H9 (cell line): Measurements from ENCODE around the gene ZNF816. TPM values are rescaled to one million over a fixed set of nuclear protein-coding genes. Genes with fewer than 3 reads are reported as not detected.

ENCODE experiments used
- DNase-seq: peaks from one replicate; pipeline ENCODE4 v3.0.0-alpha.2; 2017
- H2AFZ ChIP-seq: one replicate; pipeline ENCODE4 v1.6.1; 2013; ENCODE audit warnings: mild to moderate bottlenecking, low read length, control low read depth, moderate library complexity
- H2AK5ac ChIP-seq: 2 replicates; pipeline ENCODE4 v1.6.1; 2013; ENCODE audit warnings: low read length, control low read depth, mixed read lengths; ENCODE audit not compliant: insufficient read length
- H2BK120ac ChIP-seq: one replicate; pipeline ENCODE4 v1.6.1; 2013; ENCODE audit warnings: low read depth, mild to moderate bottlenecking, low read length, control low read depth, inconsistent platforms; ENCODE audit not compliant: poor library complexity, severe bottlenecking
- H2BK12ac ChIP-seq: 2 replicates; pipeline ENCODE4 v1.6.1; 2013; ENCODE audit warnings: low read length, control low read depth, mixed read lengths, low read depth; ENCODE audit not compliant: insufficient read length
- H2BK15ac ChIP-seq: 2 replicates; pipeline ENCODE4 v1.6.1; 2013; ENCODE audit warnings: low read depth, low read length, control low read depth
- H2BK20ac ChIP-seq: one replicate; pipeline ENCODE4 v1.6.1; 2013; ENCODE audit warnings: low read depth, mild to moderate bottlenecking, low read length, control low read depth, inconsistent platforms; ENCODE audit not compliant: poor library complexity, severe bottlenecking
- H2BK5ac ChIP-seq: 2 replicates; pipeline ENCODE4 v1.6.1; 2013; ENCODE audit warnings: low read length, control low read depth, mixed read lengths; ENCODE audit not compliant: insufficient read length
- H3K14ac ChIP-seq: 2 replicates; pipeline ENCODE4 v1.6.1; 2013; ENCODE audit warnings: low read length, control low read depth; ENCODE audit not compliant: insufficient read depth
- H3K18ac ChIP-seq: 2 replicates; pipeline ENCODE4 v1.6.1; 2013; ENCODE audit warnings: low read depth, mild to moderate bottlenecking, mixed read lengths, low read length, control low read depth; ENCODE audit not compliant: insufficient read length
- H3K23ac ChIP-seq: 2 replicates; pipeline ENCODE4 v1.6.1; 2013; ENCODE audit warnings: low read length, control low read depth, mixed read lengths, low read depth; ENCODE audit not compliant: insufficient read length
- H3K23me2 ChIP-seq: 2 replicates; pipeline ENCODE4 v1.6.1; 2013; ENCODE audit warnings: low read depth, mild to moderate bottlenecking, mixed read lengths, low read length, control low read depth; ENCODE audit not compliant: insufficient read length, poor library complexity, severe bottlenecking
- H3K27ac ChIP-seq: 2 replicates; pipeline ENCODE4 v1.5.1; 2013; ENCODE audit warnings: low read length, control low read depth, mixed read lengths, low read depth; ENCODE audit not compliant: insufficient read length
- H3K27me3 ChIP-seq: 2 replicates; pipeline ENCODE4 v1.6.1; 2013; ENCODE audit warnings: low read length, control low read depth, inconsistent platforms; ENCODE audit not compliant: insufficient read depth
- H3K4ac ChIP-seq: 2 replicates; pipeline ENCODE4 v1.6.1; 2013; ENCODE audit warnings: low read depth, mild to moderate bottlenecking, control low read depth, inconsistent platforms, low read length, moderate library complexity
- H3K4me1 ChIP-seq: 2 replicates; pipeline ENCODE4 v1.6.1; 2013; ENCODE audit warnings: low read length, control low read depth, inconsistent platforms; ENCODE audit not compliant: insufficient read depth
- H3K4me2 ChIP-seq: 2 replicates; pipeline ENCODE4 v1.6.1; 2013; ENCODE audit warnings: low read length, control low read depth, mixed read lengths; ENCODE audit not compliant: insufficient read length, insufficient read depth
- H3K56ac ChIP-seq: 2 replicates; pipeline ENCODE4 v1.6.1; 2013; ENCODE audit warnings: low read depth, mild to moderate bottlenecking, mixed read lengths, low read length, control low read depth; ENCODE audit not compliant: insufficient read length
- H3K79me1 ChIP-seq: 2 replicates; pipeline ENCODE4 v1.6.1; 2013; ENCODE audit warnings: low read depth, mild to moderate bottlenecking, moderate library complexity, low read length, control low read depth, inconsistent platforms; ENCODE audit not compliant: insufficient read depth, poor library complexity, severe bottlenecking
- H3K79me2 ChIP-seq: 2 replicates; pipeline ENCODE4 v1.6.1; 2013; ENCODE audit warnings: low read length, control low read depth, inconsistent platforms; ENCODE audit not compliant: insufficient read depth
- H3K9ac ChIP-seq: 2 replicates; pipeline ENCODE4 v1.6.1; 2013; ENCODE audit warnings: low read length, control low read depth, mixed read lengths; ENCODE audit not compliant: insufficient read length; ENCODE audit errors: extremely low read depth
- H3K9me3 ChIP-seq: one replicate; pipeline ENCODE4 v1.6.1; 2013; ENCODE audit warnings: low read depth, low read length, inconsistent platforms; ENCODE audit not compliant: control insufficient read depth
- H3T11ph ChIP-seq: one replicate; pipeline ENCODE4 v1.6.1; 2013; ENCODE audit warnings: mild to moderate bottlenecking, low read length, control low read depth, inconsistent platforms
- H4K20me1 ChIP-seq: one replicate; pipeline ENCODE4 v1.6.1; 2013; ENCODE audit not compliant: control insufficient read depth, insufficient read length, insufficient read depth
- H4K5ac ChIP-seq: 2 replicates; pipeline ENCODE4 v1.6.1; 2013; ENCODE audit warnings: low read depth, mild to moderate bottlenecking, mixed read lengths, low read length, control low read depth; ENCODE audit not compliant: insufficient read length
- H4K8ac ChIP-seq: replicated peaks from 2 replicates; pipeline ENCODE4 v1.6.1; 2013; ENCODE audit warnings: low read length, control low read depth, mixed read lengths, low read depth; ENCODE audit not compliant: insufficient read length
- H4K91ac ChIP-seq: 2 replicates; pipeline ENCODE4 v1.6.1; 2013; ENCODE audit warnings: low read depth, mild to moderate bottlenecking, moderate library complexity, mixed read lengths, low read length, control low read depth; ENCODE audit not compliant: insufficient read length
- H3K27ac Mint-ChIP-seq, 3 experiments: 2 replicates in 2 of 3; 3 replicates in 1 of 3; pipeline ENCODE4 v1.8.0; 2020 to 2021; ENCODE audit warnings: mixed read lengths in 3 of 3, mild to moderate bottlenecking in 1 of 3, moderate library complexity in 1 of 3
- H3K27me3 Mint-ChIP-seq: 2 replicates; pipeline ENCODE4 v1.8.0; 2021; ENCODE audit warnings: low read depth, mild to moderate bottlenecking, moderate library complexity, mixed read lengths
- H3K36me3 Mint-ChIP-seq, 3 experiments: 2 replicates in 2 of 3; 3 replicates in 1 of 3; pipeline ENCODE4 v1.8.0; 2020 to 2021; ENCODE audit warnings: low read depth in 3 of 3, mixed read lengths in 3 of 3; ENCODE audit not compliant: insufficient read depth in 1 of 3
- H3K4me1 Mint-ChIP-seq, 2 experiments: 2 replicates each; pipeline ENCODE4 v1.8.0; 2020; ENCODE audit warnings: mixed read lengths in 2 of 2
- H3K4me3 Mint-ChIP-seq, 2 experiments: 2 replicates in 1 of 2; 3 replicates in 1 of 2; pipeline ENCODE4 v1.8.0; 2020 to 2021; ENCODE audit warnings: mild to moderate bottlenecking in 2 of 2, mixed read lengths in 2 of 2, moderate library complexity in 1 of 2
- H3K9me3 Mint-ChIP-seq, 2 experiments: 2 replicates in 1 of 2; 3 replicates in 1 of 2; pipeline ENCODE4 v1.8.0; 2020; ENCODE audit warnings: mild to moderate bottlenecking in 2 of 2, mixed read lengths in 2 of 2, moderate library complexity in 1 of 2
- CTCF ChIP-seq: fragments of 200-600 bp; sonication (generic); conservative IDR thresholded peaks from 3 replicates; pipeline ENCODE4 v1.8.0; 2021; ENCODE audit warnings: antibody characterized with exemption, mild to moderate bottlenecking
- WGBS: extraction: QIAGEN DNeasy Blood & Tissue Kit; methylation state at CpG from one replicate; pipeline ENCODE4 v1.1.7; 2013; ENCODE audit warnings: missing lambda C conversion rate, low lambda C conversion rate, mixed read lengths; ENCODE audit not compliant: insufficient read length; ENCODE audit errors: extremely low coverage; 5-methylcytosine and 5-hydroxymethylcytosine counted together
- total RNA-seq: library from RNA; stranded (reverse); gene quantifications from 2 replicates; pipeline ENCODE4 v1.2.1, GENCODE V29; 2021

ZNF816 gene
- total RNA-seq, 1 experiment from 2014 or later, result 15.1 TPM

DNA sequence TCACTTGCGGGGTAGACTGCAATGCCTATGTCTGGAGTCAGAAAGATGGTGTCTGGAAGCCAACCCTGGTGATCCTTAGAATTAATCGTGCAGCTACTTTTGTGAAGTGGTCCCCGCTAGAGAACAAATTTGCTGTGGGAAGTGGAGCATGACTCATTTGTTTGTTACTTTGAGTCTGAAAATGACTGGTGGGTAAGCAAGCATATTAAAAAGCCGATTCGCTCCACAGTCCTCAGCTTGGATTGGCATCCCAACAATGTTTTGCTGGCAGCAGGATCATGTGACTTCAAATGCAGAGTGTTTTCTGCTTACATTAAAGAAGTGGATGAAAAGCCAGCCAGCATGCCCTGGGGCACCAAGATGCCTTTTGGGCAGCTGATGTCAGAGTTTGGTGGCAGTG, 41.6 kb upstream of the ZNF816 start:
- no peak overlapping the region for H3K18ac ChIP-seq
- no peak for TF ChIP-seq CTCF
- H3K27me3 ChIP-seq, result no peaks in the 10 kb centered on the region
- no peak overlapping the region for H3K4ac ChIP-seq
- H2AFZ ChIP-seq, result no peak overlapping the region
- H3K23me2 ChIP-seq, result no peaks in the 10 kb centered on the region
- Mint-ChIP-seq H3K9me3 (peaks cover 0 to 2% of the 10 kb centered on the region in 2 experiments; a peak in 4 of 5 replicates), H3K36me3 (peaks cover 0 to 4% (median 0%) of the 10 kb centered on the region in 3 experiments; a peak in 1 of 7 replicates), H3K27ac (peak overlapping the region in 1 of 3 experiments; percentile 56; a peak in 2 of 7 replicates), H3K4me3 (no peak overlapping the region), H3K27me3 (peaks cover 28% of the 10 kb centered on the region), H3K4me1 (peaks cover 11 to 14% of the 10 kb centered on the region in 2 experiments)
- H2BK20ac ChIP-seq, result no peak overlapping the region
- no peaks in the 10 kb centered on the region; the same call in 1 of the 2 replicates for H3K4me1 ChIP-seq
- no peak overlapping the region for H3K4me2 ChIP-seq
- H3K9ac ChIP-seq, result no peak overlapping the region
- DNase-seq, result no peak
- no peak overlapping the region for H3K14ac ChIP-seq
- no CpG with 5 or more reads among the region's 5 CpGs for WGBS
- no peak overlapping the region for H2BK12ac ChIP-seq
- no peak overlapping the region for H2BK15ac ChIP-seq
- H3K79me2 ChIP-seq, result no peaks in the 10 kb centered on the region
- H4K8ac ChIP-seq, result no peak overlapping the region
- no peaks in the 10 kb centered on the region for H4K20me1 ChIP-seq
- H3K9me3 ChIP-seq, result no peaks in the 10 kb centered on the region
- no peak overlapping the region for H4K91ac ChIP-seq
- H3K79me1 ChIP-seq, result no peaks in the 10 kb centered on the region
- H4K5ac ChIP-seq, result no peak overlapping the region
- H3K23ac ChIP-seq, result no peak overlapping the region
- no peak overlapping the region for H2BK120ac ChIP-seq
- no peak overlapping the region for H2AK5ac ChIP-seq
- H3K56ac ChIP-seq, result no peak overlapping the region
- H3K27ac ChIP-seq, result no peak overlapping the region
- H3T11ph ChIP-seq, result no peak overlapping the region
- H2BK5ac ChIP-seq, result no peak overlapping the region
